WTC11 (cell line): ENCODE data around the gene NELL1. TPM values are rescaled to one million over a fixed set of nuclear protein-coding genes. Genes with fewer than 3 reads are reported as not detected.

ENCODE experiments used
- ATAC-seq: fragments of 200-7000 bp; cut with Tn5 transposase; 2 replicates; pipeline ENCODE4 v1.10.0; 2021; ENCODE audit warnings: mild to moderate bottlenecking, moderate library complexity
- CTCF ChIA-PET: fragments of 300-600 bp; sonication (Branson Sonifier 250); formaldehyde crosslinking; loops from one replicate; lab custom pipeline; 2021; ENCODE audit warnings: antibody characterized with exemption; lab: Charles Lee
- POLR2A ChIA-PET: fragments of 350-600 bp; sonication (Branson Sonifier 250); formaldehyde crosslinking; loops from one replicate; lab custom pipeline; 2021; ENCODE audit warnings: antibody characterized with exemption; lab: Charles Lee
- DNase-seq: peaks from one replicate; pipeline ENCODE4 v3.0.0; 2021; ENCODE audit warnings: low spot score
- H3K27ac Mint-ChIP-seq: 2 replicates; pipeline ENCODE4 v1.8.0; 2021; ENCODE audit warnings: mixed read lengths
- H3K27me3 Mint-ChIP-seq: 2 replicates; pipeline ENCODE4 v1.8.0; 2021; ENCODE audit warnings: low read depth, mild to moderate bottlenecking, moderate library complexity, mixed read lengths
- H3K36me3 Mint-ChIP-seq: 2 replicates; pipeline ENCODE4 v1.8.0; 2021; ENCODE audit warnings: mixed read lengths
- H3K4me1 Mint-ChIP-seq: 2 replicates; pipeline ENCODE4 v1.8.0; 2022; ENCODE audit warnings: mixed read lengths
- H3K4me3 Mint-ChIP-seq: 2 replicates; pipeline ENCODE4 v1.8.0; 2021; ENCODE audit warnings: mild to moderate bottlenecking, moderate library complexity, mixed read lengths
- H3K9me3 Mint-ChIP-seq: 2 replicates; pipeline ENCODE4 v1.8.0; 2021; ENCODE audit warnings: mixed read lengths
- CREM ChIP-seq: sonication (generic); formaldehyde crosslinking; IDR thresholded peaks from 2 replicates; pipeline ENCODE4 v1.8.1; 2022; ENCODE audit warnings: mild to moderate bottlenecking, missing genetic modification reagents, moderate library complexity
- ELF4 ChIP-seq: sonication (generic); formaldehyde crosslinking; IDR thresholded peaks from 2 replicates; pipeline ENCODE4 v1.8.1; 2022; ENCODE audit warnings: low read depth, mild to moderate bottlenecking, moderate library complexity, missing genetic modification reagents
- EMX1 ChIP-seq: fragments of 250-450 bp; sonication (Bioruptor Pico); IDR thresholded peaks from 2 replicates; pipeline ENCODE4 v1.8.0; 2021; ENCODE audit warnings: mild to moderate bottlenecking
- GTF2I ChIP-seq: fragments of 250-450 bp; sonication (Bioruptor Pico); conservative IDR thresholded peaks from 2 replicates; pipeline ENCODE4 v1.4.0; 2021; ENCODE audit warnings: mild to moderate bottlenecking
- HMGA2 ChIP-seq: fragments of 250-450 bp; sonication (Bioruptor Pico); IDR thresholded peaks from 2 replicates; pipeline ENCODE4 v1.4.0; 2021; ENCODE audit warnings: mild to moderate bottlenecking, moderate library complexity
- IRF2 ChIP-seq: sonication (generic); formaldehyde crosslinking; IDR thresholded peaks from 2 replicates; pipeline ENCODE4 v1.8.0; 2022; ENCODE audit warnings: low read depth, missing genetic modification reagents, borderline replicate concordance
- KAT7 ChIP-seq: sonication (generic); formaldehyde crosslinking; IDR thresholded peaks from 2 replicates; pipeline ENCODE4 v1.8.1; 2023; ENCODE audit warnings: missing genetic modification reagents, mild to moderate bottlenecking, borderline replicate concordance
- NR1H2 ChIP-seq: sonication (generic); formaldehyde crosslinking; IDR thresholded peaks from 2 replicates; pipeline ENCODE4 v1.9.0; 2021; ENCODE audit warnings: mild to moderate bottlenecking, moderate library complexity, missing genetic modification reagents
- total RNA-seq: library from RNA; stranded (reverse); gene quantifications from 3 replicates; pipeline ENCODE4 v1.2.3, GENCODE V29; 2021
- TF ChIP-seq, protein P1 (sequence below): sonication (generic); formaldehyde crosslinking; IDR thresholded peaks from 2 replicates; pipeline ENCODE4 v1.8.1; 2022; ENCODE audit warnings: mild to moderate bottlenecking, moderate library complexity, missing genetic modification reagents
- TF ChIP-seq, protein P2 (sequence below): sonication (generic); formaldehyde crosslinking; IDR thresholded peaks from 2 replicates; pipeline ENCODE4 v1.8.0; 2022; ENCODE audit warnings: mild to moderate bottlenecking, missing genetic modification reagents
- TF ChIP-seq, protein P3 (sequence below): sonication (generic); formaldehyde crosslinking; conservative IDR thresholded peaks from 2 replicates; pipeline ENCODE4 v1.8.1; 2023; ENCODE audit warnings: mild to moderate bottlenecking, low read depth, missing genetic modification reagents, moderate library complexity
- TF ChIP-seq, protein P4 (sequence below): sonication (generic); formaldehyde crosslinking; conservative IDR thresholded peaks from 2 replicates; pipeline ENCODE4 v1.8.1; 2022; ENCODE audit warnings: mild to moderate bottlenecking, missing genetic modification reagents
- TF ChIP-seq, protein P5 (sequence below): sonication (generic); formaldehyde crosslinking; IDR thresholded peaks from 2 replicates; pipeline ENCODE4 v1.8.0; 2023; ENCODE audit warnings: mild to moderate bottlenecking, missing genetic modification reagents
- TF ChIP-seq, protein P6 (sequence below): fragments of 250-450 bp; sonication (Bioruptor Pico); IDR thresholded peaks from 2 replicates; pipeline ENCODE4 v2.1.2; 2022; ENCODE audit warnings: mild to moderate bottlenecking, moderate library complexity
- TF ChIP-seq, protein P7 (sequence below): sonication (generic); formaldehyde crosslinking; IDR thresholded peaks from 2 replicates; pipeline ENCODE4 v1.8.0; 2023; ENCODE audit warnings: missing genetic modification reagents, mild to moderate bottlenecking, borderline replicate concordance
- TF ChIP-seq, protein P8 (sequence below): sonication (generic); formaldehyde crosslinking; IDR thresholded peaks from 2 replicates; pipeline ENCODE4 v1.8.1; 2022; ENCODE audit warnings: low read depth, mild to moderate bottlenecking, moderate library complexity, missing genetic modification reagents, borderline replicate concordance

Gene NELL1
- total RNA-seq, 1 experiment from 2014 or later, result 1.8 TPM

DNA sequence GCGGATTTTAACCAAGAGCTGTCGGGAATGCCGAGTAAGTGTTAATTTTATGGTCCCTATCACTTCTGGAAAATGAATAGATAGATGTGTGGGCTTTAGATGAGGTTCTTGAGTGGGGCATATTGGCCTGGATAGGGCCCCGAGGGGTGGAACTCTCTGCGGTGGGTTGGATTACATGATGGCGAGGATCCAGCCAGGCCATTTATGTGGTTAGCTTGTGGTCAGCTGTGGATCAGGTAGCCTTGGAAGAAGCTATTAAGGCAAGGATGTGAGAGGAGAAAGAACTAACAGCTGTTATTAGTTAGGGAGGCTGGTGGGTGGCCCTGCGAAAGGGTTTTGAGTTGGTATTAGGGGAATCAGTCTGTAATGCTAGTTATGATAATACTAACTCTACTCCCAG, 268.4 kb downstream of the NELL1 start (continued):
- TF ChIP-seq, protein P1, sequence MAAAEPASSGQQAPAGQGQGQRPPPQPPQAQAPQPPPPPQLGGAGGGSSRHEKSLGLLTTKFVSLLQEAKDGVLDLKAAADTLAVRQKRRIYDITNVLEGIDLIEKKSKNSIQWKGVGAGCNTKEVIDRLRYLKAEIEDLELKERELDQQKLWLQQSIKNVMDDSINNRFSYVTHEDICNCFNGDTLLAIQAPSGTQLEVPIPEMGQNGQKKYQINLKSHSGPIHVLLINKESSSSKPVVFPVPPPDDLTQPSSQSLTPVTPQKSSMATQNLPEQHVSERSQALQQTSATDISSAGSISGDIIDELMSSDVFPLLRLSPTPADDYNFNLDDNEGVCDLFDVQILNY, result no peak
- TF ChIP-seq GTF2I, result no peak
- TF ChIP-seq, protein P2, sequence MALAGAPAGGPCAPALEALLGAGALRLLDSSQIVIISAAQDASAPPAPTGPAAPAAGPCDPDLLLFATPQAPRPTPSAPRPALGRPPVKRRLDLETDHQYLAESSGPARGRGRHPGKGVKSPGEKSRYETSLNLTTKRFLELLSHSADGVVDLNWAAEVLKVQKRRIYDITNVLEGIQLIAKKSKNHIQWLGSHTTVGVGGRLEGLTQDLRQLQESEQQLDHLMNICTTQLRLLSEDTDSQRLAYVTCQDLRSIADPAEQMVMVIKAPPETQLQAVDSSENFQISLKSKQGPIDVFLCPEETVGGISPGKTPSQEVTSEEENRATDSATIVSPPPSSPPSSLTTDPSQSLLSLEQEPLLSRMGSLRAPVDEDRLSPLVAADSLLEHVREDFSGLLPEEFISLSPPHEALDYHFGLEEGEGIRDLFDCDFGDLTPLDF (CRISPR knock-in tag), result no peak
- no peak for TF ChIP-seq NR1H2
- TF ChIP-seq HMGA2 (CRISPR knock-in tag), result no peak

DNA sequence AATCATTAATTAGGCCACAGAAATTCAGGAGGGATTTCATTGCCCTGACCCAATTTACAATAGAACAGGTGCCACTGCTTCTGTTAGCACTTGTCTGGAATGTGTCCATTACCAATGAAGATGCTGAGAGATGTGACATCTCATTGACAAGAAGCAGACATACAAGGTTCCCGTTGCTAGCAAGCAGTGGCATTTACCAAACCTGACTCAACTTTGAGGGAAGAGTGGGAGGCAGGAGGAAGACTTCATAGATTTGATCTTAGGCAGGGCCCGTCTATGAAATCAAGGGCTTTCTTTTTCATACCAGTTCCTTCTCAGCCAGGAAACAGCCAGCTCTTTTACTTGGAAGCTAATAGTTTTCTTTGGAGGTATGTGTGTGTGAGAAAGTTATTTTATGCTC, 280.2 kb downstream of the NELL1 start:
- POLR2A ChIA-PET, result no interaction called here
- DNase-seq (no peak), ATAC-seq (no peak)
- Mint-ChIP-seq H3K36me3 (no peaks in the 10 kb centered on the region), H3K4me1 (peaks cover 23% of the 10 kb centered on the region), H3K27ac (no peak overlapping the region), H3K9me3 (no peaks in the 10 kb centered on the region), H3K27me3 (no peaks in the 10 kb centered on the region), H3K4me3 (no peak overlapping the region)
- CTCF ChIA-PET, result no interaction called here
- no peak for TF ChIP-seq EMX1 (CRISPR knock-in tag)
- TF ChIP-seq, protein P2 (CRISPR knock-in tag), result no peak
- TF ChIP-seq, protein P3, sequence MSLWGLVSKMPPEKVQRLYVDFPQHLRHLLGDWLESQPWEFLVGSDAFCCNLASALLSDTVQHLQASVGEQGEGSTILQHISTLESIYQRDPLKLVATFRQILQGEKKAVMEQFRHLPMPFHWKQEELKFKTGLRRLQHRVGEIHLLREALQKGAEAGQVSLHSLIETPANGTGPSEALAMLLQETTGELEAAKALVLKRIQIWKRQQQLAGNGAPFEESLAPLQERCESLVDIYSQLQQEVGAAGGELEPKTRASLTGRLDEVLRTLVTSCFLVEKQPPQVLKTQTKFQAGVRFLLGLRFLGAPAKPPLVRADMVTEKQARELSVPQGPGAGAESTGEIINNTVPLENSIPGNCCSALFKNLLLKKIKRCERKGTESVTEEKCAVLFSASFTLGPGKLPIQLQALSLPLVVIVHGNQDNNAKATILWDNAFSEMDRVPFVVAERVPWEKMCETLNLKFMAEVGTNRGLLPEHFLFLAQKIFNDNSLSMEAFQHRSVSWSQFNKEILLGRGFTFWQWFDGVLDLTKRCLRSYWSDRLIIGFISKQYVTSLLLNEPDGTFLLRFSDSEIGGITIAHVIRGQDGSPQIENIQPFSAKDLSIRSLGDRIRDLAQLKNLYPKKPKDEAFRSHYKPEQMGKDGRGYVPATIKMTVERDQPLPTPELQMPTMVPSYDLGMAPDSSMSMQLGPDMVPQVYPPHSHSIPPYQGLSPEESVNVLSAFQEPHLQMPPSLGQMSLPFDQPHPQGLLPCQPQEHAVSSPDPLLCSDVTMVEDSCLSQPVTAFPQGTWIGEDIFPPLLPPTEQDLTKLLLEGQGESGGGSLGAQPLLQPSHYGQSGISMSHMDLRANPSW (CRISPR knock-in tag), result no peak
- TF ChIP-seq, protein P4, sequence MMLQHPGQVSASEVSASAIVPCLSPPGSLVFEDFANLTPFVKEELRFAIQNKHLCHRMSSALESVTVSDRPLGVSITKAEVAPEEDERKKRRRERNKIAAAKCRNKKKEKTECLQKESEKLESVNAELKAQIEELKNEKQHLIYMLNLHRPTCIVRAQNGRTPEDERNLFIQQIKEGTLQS (CRISPR knock-in tag), result no peak
- TF ChIP-seq, protein P5, sequence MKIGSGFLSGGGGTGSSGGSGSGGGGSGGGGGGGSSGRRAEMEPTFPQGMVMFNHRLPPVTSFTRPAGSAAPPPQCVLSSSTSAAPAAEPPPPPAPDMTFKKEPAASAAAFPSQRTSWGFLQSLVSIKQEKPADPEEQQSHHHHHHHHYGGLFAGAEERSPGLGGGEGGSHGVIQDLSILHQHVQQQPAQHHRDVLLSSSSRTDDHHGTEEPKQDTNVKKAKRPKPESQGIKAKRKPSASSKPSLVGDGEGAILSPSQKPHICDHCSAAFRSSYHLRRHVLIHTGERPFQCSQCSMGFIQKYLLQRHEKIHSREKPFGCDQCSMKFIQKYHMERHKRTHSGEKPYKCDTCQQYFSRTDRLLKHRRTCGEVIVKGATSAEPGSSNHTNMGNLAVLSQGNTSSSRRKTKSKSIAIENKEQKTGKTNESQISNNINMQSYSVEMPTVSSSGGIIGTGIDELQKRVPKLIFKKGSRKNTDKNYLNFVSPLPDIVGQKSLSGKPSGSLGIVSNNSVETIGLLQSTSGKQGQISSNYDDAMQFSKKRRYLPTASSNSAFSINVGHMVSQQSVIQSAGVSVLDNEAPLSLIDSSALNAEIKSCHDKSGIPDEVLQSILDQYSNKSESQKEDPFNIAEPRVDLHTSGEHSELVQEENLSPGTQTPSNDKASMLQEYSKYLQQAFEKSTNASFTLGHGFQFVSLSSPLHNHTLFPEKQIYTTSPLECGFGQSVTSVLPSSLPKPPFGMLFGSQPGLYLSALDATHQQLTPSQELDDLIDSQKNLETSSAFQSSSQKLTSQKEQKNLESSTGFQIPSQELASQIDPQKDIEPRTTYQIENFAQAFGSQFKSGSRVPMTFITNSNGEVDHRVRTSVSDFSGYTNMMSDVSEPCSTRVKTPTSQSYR, result no peak
- TF ChIP-seq KAT7, result no peak
- TF ChIP-seq, protein P6, sequence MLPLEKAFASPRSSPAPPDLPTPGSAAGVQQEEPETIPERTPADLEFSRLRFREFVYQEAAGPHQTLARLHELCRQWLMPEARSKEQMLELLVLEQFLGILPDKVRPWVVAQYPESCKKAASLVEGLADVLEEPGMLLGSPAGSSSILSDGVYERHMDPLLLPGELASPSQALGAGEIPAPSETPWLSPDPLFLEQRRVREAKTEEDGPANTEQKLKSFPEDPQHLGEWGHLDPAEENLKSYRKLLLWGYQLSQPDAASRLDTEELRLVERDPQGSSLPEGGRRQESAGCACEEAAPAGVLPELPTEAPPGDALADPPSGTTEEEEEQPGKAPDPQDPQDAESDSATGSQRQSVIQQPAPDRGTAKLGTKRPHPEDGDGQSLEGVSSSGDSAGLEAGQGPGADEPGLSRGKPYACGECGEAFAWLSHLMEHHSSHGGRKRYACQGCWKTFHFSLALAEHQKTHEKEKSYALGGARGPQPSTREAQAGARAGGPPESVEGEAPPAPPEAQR (CRISPR knock-in tag), result no peak
- no peak for TF ChIP-seq ELF4 (CRISPR knock-in tag)
- TF ChIP-seq IRF2 (CRISPR knock-in tag), result no peak
- TF ChIP-seq, protein P7, sequence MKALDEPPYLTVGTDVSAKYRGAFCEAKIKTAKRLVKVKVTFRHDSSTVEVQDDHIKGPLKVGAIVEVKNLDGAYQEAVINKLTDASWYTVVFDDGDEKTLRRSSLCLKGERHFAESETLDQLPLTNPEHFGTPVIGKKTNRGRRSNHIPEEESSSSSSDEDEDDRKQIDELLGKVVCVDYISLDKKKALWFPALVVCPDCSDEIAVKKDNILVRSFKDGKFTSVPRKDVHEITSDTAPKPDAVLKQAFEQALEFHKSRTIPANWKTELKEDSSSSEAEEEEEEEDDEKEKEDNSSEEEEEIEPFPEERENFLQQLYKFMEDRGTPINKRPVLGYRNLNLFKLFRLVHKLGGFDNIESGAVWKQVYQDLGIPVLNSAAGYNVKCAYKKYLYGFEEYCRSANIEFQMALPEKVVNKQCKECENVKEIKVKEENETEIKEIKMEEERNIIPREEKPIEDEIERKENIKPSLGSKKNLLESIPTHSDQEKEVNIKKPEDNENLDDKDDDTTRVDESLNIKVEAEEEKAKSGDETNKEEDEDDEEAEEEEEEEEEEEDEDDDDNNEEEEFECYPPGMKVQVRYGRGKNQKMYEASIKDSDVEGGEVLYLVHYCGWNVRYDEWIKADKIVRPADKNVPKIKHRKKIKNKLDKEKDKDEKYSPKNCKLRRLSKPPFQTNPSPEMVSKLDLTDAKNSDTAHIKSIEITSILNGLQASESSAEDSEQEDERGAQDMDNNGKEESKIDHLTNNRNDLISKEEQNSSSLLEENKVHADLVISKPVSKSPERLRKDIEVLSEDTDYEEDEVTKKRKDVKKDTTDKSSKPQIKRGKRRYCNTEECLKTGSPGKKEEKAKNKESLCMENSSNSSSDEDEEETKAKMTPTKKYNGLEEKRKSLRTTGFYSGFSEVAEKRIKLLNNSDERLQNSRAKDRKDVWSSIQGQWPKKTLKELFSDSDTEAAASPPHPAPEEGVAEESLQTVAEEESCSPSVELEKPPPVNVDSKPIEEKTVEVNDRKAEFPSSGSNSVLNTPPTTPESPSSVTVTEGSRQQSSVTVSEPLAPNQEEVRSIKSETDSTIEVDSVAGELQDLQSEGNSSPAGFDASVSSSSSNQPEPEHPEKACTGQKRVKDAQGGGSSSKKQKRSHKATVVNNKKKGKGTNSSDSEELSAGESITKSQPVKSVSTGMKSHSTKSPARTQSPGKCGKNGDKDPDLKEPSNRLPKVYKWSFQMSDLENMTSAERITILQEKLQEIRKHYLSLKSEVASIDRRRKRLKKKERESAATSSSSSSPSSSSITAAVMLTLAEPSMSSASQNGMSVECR, result no peak
- TF ChIP-seq, protein P8, sequence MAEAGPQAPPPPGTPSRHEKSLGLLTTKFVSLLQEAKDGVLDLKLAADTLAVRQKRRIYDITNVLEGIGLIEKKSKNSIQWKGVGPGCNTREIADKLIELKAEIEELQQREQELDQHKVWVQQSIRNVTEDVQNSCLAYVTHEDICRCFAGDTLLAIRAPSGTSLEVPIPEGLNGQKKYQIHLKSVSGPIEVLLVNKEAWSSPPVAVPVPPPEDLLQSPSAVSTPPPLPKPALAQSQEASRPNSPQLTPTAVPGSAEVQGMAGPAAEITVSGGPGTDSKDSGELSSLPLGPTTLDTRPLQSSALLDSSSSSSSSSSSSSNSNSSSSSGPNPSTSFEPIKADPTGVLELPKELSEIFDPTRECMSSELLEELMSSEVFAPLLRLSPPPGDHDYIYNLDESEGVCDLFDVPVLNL, result no peak
- TF ChIP-seq CREM (CRISPR knock-in tag), result no peak
- TF ChIP-seq, protein P1, result no peak
